NCI-H2107 treated with DMSO at 0.1 percent for 48 hours (cell line): ENCODE data around the gene SORCS3.

ENCODE experiments used
- DNase-seq: peaks from one replicate; lab custom pipeline; 2025; ENCODE audit not compliant: unreplicated experiment; lab: John Stamatoyannopoulos, UW

SORCS3 gene

GRCh38 chr10:104641187-104641936, at the start of gene SORCS3:
Gene SORCS3, plus strand, starts transcription at chr10:104641290.
- no peak for DNase-seq

GRCh38 chr10:104591441-104591840, 49.6 kb upstream of the SORCS3 start:
- DNase-seq, result no peak

GRCh38 chr10:104601166-104601565, 39.9 kb upstream of the SORCS3 start:
- DNase-seq, result no peak

GRCh38 chr10:104608091-104608828, 32.8 kb upstream of the SORCS3 start:
- DNase-seq, result no peak

- DNase-seq, result no peak
Observed at GRCh38 chr10:104612571-104613205, 28.4 kb upstream of the SORCS3 start.

- no peak for DNase-seq
Observed at GRCh38 chr10:104613406-104613805, 27.7 kb upstream of the SORCS3 start.

- no peak for DNase-seq
Observed at GRCh38 chr10:104614245-104614831, 26.8 kb upstream of the SORCS3 start.

GRCh38 chr10:104615136-104615535, 26.0 kb upstream of the SORCS3 start:
- DNase-seq, result no peak

GRCh38 chr10:104617831-104618230, 23.3 kb upstream of the SORCS3 start:
- DNase-seq, result no peak

GRCh38 chr10:104622175-104622574, 18.9 kb upstream of the SORCS3 start:
- no peak for DNase-seq

GRCh38 chr10:104622598-104623209, 18.4 kb upstream of the SORCS3 start:
- DNase-seq, result no peak

GRCh38 chr10:104630731-104631130, 10.4 kb upstream of the SORCS3 start:
- no peak for DNase-seq

GRCh38 chr10:104631946-104632345, 9.1 kb upstream of the SORCS3 start:
- DNase-seq, result no peak

- no peak for DNase-seq
Observed at GRCh38 chr10:104638861-104639589, 2.1 kb upstream of the SORCS3 start.

GRCh38 chr10:104639590-104640338, 1.3 kb upstream of the SORCS3 start:
- DNase-seq, result no peak

GRCh38 chr10:104640339-104641186, 527 bp upstream of the SORCS3 start:
- no peak for DNase-seq

- no peak for DNase-seq
Observed at GRCh38 chr10:104641937-104642657, 1.0 kb downstream of the SORCS3 start.

- no peak for DNase-seq
Observed at GRCh38 chr10:104642658-104643302, 1.7 kb downstream of the SORCS3 start.
